Liver (tissue), 3 donors: Measurements from ENCODE around the gene ZNF679.

Experiments used
- CTCF ChIP-seq: fragments of 150-350 bp; IDR thresholded peaks from 2 replicates; pipeline ENCODE4 v1.5.1; 2017; ENCODE audit warnings: improper control_type of control experiment, low read depth, low read length; ENCODE audit not compliant: missing input control
- EGR1 ChIP-seq, 2 donors: IDR thresholded peaks; 2 replicates each; pipeline ENCODE4 v1.6.1; 2016 to 2018; ENCODE audit warnings: antibody characterized with exemption in 2 of 2, low read depth in 2 of 2
- GABPA ChIP-seq, 2 donors: IDR thresholded peaks in 1 of 2; conservative IDR thresholded peaks in 1 of 2; 2 replicates each; pipeline ENCODE4 v1.6.1; 2016; ENCODE audit warnings: antibody characterized with exemption in 2 of 2, mild to moderate bottlenecking in 1 of 2, moderate library complexity in 1 of 2
- HNF4G ChIP-seq: IDR thresholded peaks from 2 replicates; pipeline ENCODE4 v1.6.1; 2016; ENCODE audit warnings: antibody characterized with exemption
- REST ChIP-seq: IDR thresholded peaks from 2 replicates; pipeline ENCODE4 v1.6.1; 2016; ENCODE audit warnings: antibody characterized with exemption, mild to moderate bottlenecking
- SP1 ChIP-seq: IDR thresholded peaks from 2 replicates; pipeline ENCODE4 v1.6.1; 2018; ENCODE audit warnings: antibody characterized with exemption, mild to moderate bottlenecking
- TAF1 ChIP-seq: conservative IDR thresholded peaks from 2 replicates; pipeline ENCODE4 v1.6.1; 2016; ENCODE audit warnings: antibody characterized with exemption, mild to moderate bottlenecking
- YY1 ChIP-seq: IDR thresholded peaks from 2 replicates; pipeline ENCODE4 v1.6.1; 2016; ENCODE audit warnings: antibody characterized with exemption, mild to moderate bottlenecking
- ZBTB33 ChIP-seq: IDR thresholded peaks from 2 replicates; pipeline ENCODE4 v1.6.1; 2016; ENCODE audit warnings: antibody characterized with exemption
- TF ChIP-seq, protein P1 (sequence below): IDR thresholded peaks from 2 replicates; pipeline ENCODE4 v1.6.1; 2016; ENCODE audit warnings: antibody characterized with exemption
- donor health status: healthy.
- donor health status: healthy.

- TF ChIP-seq CTCF = no peak
- TF ChIP-seq REST = no peak
- TF ChIP-seq GABPA (IDR thresholded peaks at IDR 0.05 in 1 of 2, conservative IDR thresholded peaks at IDR 0.05 in 1 of 2) = no peak
- no peak for TF ChIP-seq EGR1 (IDR thresholded peaks at IDR 0.05; ENCODE audit: low read depth in 2 of 2)
- TF ChIP-seq SP1 = no peak
- no peak for TF ChIP-seq TAF1
- no peak for TF ChIP-seq YY1
- no peak for TF ChIP-seq HNF4G
- no peak for TF ChIP-seq ZBTB33
- TF ChIP-seq, protein P1, sequence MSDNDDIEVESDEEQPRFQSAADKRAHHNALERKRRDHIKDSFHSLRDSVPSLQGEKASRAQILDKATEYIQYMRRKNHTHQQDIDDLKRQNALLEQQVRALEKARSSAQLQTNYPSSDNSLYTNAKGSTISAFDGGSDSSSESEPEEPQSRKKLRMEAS = no peak
Measured at GRCh38 chr7:64277630-64278029, 49.4 kb downstream of the ZNF679 start.
